NCI-H2107 treated with DMSO at 0.1 percent for 48 hours (cell line): ENCODE measurements around the gene RAB36.

Experiments used
- DNase-seq: peaks from one replicate; lab custom pipeline; 2025; ENCODE audit not compliant: unreplicated experiment; lab: John Stamatoyannopoulos, UW

Gene RAB36

DNA sequence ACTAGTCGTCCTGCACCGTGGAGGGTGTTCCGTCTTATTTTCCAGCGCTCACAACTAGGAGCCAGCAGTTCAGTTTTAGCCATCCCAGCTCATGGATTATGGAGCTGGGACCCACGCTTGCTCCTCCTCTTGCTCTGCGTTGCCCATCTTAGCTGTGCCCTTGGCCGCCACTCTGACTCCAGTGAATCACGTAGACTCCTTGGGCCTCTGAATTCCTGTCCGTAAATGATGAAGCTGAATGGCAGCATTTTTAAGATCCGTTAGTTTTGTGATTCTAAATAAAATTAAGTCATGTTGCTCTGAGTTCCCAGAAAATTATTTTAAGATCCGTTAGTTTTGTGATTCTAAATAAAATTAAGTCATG lies 58.8 kb downstream of the RAB36 start:
- no peak for DNase-seq

DNA sequence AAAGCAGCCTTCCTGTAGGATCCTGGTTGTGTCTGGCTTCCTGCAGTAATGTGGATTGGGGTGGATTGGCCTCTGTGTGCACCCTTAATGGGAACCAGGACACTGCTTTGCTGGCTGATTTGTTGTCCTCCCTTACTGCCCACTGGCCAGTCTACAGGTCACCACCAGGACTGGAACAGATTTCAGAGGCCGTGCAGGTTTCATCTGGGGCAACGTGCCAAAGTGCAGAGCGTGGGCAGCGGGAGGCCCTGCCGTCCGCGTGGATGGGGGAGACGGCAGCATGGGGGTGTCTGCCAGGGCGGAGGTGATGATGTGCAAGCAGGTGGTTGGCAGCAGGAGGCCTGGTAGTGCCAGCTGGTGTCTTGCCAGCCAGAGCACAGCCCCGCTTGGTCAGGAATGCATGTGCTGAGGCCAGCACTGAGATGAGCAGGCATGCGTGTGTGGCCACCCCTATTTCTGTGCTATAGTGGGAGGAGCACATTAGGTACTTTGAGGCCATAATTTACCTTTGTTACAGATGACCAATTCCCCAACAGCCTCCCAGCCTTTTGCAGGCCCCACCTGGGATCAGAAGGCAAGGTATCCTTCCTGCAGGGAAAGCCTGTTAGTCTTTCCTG lies 59.4 kb downstream of the RAB36 start:
- DNase-seq: peak; percentile 37

DNA sequence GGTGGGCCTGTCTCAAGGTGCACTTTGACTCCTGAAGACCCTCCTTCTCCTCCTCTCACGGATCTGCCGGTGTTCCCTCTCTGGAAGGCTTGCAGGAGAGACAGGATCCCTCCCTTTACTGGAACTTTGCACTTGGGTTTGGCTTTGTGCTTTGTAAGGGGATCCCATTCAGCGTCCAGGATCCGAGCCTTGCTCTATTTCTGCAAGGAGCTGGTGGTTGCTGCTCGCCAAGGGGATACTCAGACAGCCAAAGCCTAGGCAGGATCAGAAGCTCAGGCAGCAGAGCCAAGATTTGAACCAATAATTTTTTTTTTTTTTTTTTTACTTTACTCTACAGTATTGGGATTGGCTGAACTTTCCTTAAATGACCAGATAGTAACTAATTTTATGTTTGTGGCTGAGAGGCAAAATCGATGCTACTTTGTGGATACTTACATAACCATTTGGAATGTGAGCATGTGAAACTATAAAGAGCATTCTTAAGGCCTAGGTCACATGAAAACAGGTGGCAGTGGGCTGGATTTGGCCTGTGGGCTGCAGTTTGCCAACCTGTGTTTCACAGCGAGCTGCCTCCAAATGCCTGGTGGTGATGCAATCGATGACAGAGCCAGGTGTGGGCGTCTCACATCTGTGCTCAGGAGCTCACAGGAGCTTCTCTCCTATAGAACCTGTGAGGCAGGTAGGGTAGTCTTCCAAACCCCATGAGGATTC lies 60.2 kb downstream of the RAB36 start:
- no peak for DNase-seq

DNA sequence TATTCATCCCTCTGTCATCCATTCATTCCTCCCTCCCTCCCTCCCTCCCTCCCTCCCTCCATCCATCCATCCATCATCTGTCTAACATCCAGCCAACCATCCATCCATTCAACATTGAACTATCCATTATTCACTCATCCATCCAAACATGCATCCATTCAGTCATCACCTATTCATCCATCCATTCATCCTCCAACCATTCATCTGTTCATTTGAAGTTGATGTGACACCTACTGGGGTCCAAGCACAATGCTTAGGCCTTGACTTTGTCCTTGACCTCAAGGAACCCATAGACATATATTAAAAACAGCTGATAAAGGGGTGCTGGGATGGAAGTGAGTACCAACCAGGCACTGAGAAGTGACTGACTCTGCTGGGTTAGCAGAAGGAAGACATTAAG lies 61.6 kb downstream of the RAB36 start:
- DNase-seq: no peak

DNA sequence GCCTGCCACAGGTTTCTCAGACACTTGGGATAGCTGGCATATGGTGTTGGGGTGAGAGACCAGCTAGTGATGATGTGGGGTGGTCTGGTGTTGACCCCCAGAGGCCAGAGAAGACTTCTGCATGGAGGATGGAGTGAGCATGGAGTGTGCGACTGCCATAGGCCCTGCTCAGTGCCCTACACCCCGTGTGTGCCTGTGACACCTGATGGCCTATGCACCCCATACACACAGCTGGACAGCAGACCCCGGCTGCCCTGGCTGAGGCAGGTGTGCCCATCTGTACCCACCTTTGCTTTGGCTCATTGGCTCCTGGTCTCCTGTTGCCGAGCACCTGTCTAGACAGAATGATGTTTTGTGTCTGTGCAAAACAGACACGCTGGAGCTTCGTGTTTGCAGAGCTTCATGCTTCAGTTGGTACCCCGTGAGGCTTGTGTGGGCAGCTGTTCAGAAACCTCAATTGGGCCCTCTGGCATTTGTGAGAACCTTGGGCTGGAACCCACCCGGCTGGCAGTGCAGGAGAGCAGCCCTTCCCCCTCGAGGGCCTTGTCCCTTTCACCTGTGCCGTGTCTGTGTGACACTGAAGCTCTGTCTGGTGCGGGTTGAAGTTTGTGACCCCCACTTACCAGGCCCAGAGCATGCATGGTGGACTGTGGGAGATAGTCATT lies 62.6 kb downstream of the RAB36 start:
- peak; percentile 44 for DNase-seq

DNA sequence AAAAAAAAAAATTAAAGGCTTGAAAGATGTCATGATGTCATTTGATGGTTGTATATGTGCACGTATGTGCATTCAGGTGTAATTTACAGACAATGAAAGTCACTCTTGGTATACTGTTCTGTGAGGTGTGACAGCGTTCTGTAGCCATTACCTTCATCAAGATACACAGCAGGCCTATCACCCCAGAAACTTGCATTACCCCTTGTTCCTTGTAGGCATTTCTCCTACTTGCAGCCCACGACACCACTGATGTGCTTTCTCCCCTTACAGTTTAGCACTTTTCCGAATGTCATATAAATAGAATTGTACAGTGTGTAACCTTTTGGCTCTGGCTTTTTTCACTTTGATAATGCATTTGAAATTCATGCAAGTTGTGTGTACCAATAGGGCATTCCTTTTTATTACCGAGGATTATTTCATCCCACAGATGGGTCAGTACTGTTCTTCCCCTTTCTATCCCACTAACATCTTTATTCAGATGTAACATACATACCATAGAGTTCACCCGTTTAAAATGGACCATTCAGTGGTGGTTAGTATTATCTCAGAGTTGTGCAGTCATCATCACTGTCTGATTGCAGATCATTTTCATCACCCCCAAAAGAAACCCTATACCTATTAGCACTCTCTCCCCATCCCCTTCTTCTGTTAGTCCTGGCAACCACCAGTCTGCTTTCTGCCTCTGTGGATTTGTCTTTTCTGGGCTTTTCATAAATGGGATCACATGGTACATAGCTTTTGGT lies 65.3 kb downstream of the RAB36 start:
- peak; percentile 20 for DNase-seq

DNA sequence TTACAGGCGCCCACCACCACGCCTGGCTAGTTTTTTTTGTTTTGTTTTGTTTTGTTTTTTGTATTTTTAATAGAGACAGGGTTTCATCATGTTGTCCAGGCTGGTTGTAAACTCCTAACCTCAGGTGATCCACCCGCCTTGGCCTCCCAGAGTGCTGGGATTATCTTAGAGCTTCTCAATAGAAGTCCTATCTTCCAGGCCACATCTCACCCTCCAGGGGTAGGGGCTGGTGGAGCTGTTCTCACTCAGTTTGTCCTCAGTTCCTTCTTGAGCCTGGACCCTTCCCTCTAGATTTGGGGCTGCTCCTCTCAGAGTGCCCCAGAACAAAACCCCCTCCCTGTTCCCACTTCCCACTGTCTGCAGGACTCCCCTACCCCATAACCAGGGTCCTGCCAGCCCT lies 66.3 kb downstream of the RAB36 start:
- DNase-seq: no peak

DNA sequence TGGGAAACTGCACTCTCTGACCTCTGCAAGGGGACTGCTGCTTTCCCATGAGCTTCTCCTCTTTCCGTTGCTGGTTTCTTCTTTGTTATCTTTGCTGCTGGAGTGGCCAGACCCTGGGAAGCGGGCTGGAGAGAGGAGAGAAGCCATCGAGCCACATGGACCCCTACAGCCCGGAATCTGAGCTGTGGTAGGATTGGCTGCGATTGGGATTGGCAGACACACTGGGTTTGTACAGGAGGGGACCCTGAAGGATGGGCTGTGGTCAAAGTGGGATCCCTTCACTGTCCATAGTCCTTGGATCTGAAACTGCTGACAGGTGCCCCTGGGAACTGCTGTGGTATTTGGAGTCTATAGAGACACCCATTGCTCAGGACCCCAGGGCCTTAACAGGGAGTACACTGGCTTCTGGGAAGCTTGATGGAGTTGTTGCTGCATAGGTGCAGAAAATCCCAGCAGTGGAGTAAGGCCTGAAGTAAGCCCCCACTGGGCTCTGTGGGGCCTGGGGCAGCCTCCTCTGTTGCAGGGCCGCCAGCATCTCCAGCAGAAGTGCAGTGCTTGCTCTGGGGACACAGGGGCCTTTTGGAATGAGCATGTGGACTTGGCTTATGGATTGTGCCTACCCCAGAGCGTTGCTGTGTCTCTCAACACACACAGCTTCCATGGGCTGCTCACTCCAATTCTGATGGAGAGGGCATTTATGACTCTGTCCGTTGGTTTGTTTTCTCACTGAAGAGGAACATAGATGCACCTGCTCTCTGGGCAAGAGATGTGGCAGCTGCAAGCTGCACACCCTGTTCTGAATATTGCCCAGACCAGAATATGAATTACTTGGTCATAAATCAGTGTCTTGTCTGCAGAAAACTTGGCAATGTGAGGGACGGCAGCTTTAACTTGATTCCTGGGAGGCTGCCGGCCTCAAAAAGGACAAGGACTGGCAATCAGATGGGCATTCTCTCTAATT lies 67.1 kb downstream of the RAB36 start:
- peak; percentile 71 for DNase-seq

DNA sequence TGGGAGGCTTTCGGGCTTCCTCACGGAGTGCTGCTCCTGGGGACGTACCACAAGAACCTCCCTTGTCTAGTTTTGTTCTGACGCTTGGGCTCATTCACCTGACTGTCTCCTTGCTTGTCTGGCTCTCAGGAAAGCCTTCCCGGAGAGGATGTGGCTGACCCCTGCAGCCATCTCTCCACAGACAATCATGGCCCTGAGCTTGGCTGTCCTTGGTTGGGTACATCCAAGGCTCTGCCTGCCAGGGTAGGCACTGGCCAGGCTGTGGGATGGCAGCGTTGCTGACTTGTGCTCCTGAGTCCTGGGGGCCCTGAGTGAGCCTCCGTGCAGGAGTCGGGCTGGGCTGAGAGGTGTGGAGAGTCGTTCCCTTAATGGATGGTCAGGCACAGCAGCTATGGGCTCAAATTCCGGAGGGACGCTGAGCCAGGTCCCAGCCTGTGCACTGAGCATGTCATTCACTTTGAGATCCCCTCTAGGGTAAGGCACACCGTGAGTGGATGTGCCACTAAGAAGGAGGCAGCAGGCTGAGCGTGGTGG lies 67.8 kb downstream of the RAB36 start:
- DNase-seq: no peak

DNA sequence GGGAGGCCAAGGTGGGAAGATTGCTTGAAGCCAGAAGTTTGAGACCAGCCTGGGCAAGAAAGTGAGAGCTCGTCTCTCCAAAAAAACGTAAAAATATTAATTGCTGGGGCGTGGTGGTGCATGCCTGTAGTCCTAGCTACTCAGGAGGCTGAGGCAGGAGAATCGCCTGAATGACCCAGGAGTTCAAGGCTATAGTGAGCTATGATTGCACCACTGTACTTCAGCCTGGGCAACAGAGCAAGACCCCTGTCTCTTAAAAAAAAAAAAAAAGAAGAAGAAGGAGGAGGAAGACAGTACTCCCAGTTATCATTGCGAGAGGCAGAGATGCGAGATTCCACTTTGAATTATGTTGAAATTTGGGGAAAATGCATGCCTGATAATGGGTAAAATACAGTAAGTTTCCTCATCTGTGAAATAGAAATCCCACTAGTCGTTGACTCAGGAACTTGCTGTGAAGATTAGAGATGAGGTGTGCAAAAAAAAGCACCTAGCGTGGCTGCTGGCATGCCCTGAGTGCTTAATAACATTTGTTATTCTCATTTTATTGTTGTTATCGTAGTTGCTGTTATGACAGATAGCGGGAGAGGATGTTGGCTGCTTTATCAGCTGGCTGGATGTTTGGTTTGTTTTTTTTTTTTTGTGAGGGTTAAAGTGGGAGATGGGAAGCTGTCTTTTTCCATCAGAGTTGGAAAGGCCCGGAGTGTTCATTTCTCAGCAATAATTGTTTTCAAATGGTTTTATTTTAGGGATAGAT lies 68.5 kb downstream of the RAB36 start:
- no peak for DNase-seq
